HG02798 (cell line): ENCODE measurements around the gene MYRIP.
"Not testable (repeated sequence)": the region's sequence is repeated elsewhere in the genome, so short reads cannot be mapped to it uniquely, and the experiment has no call there.

Source experiments
- ATAC-seq: cut with Tn5 transposase; IDR thresholded peaks from one replicate; pipeline ENCODE4 v1.9.1; 2021; ENCODE audit warnings: mild to moderate bottlenecking; ENCODE audit not compliant: unreplicated experiment, poor library complexity

Gene MYRIP

DNA sequence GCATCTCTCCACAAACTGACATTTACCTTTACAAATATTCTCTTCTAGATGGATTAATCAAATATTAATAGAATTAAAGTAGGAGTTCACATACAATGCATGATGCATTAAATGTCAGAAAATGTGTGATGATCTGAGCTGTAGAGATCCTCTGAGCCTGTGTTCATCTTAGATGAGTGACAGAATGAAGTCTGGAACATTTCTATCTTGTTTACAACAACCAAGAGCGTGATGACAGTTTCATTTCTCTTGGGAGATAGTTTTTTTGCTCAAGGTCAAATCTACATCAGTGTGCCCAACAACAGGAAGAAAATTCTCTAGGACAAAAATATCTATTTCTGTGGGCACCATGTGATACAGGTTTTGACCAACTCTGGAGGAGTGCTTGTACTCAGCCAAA is 211.9 kb downstream of the MYRIP start:
- no peak for ATAC-seq

DNA sequence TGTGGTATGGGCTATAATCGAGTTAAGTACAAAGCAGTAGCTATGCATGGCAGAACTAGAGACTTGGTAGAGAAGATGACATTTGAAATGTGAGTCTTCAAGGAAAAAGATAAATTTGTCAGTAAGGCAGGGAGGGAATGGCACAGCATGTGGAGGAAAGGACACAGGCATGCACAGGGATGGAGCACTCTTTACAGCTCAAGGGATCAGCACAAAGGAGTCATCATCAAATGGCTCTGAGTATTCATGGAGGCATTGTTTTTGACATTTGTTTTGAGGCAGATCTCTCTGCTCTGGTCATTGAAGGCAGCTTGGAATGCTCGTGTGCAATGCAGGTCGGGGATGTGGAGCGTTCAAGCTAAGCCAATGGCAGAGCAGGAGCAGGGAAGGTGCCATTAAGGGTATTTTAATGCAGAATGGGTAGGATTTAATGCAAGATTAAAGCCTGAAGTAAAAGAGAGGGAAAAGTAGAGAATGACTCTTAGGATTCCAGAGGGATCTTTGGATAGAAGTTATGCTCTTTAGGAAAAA is 213.0 kb downstream of the MYRIP start:
- no peak for ATAC-seq

- no peak for ATAC-seq
These were observed 215.1 kb downstream of the MYRIP start for GRCh38 chr3:40024526-40024925.

DNA sequence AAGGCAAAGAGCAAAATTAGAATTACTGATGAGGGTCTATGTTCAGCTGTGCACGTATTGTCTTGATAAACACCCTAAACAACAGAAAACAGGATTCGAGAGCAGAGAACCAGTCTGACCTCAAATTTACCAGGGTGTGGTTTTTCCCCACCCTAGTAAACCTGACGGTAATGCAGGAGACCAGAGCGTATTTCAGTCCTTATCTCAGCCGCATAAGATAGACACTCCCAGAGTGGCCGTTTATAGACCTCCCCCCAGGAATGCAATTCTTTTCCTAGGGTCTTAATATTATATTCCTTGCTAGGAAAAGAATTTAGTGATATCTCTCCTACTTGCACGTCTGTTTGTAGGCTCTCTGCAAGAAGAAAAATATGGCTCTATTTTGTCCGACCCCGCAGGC is 216.5 kb downstream of the MYRIP start:
- not testable (repeated sequence) for ATAC-seq

DNA sequence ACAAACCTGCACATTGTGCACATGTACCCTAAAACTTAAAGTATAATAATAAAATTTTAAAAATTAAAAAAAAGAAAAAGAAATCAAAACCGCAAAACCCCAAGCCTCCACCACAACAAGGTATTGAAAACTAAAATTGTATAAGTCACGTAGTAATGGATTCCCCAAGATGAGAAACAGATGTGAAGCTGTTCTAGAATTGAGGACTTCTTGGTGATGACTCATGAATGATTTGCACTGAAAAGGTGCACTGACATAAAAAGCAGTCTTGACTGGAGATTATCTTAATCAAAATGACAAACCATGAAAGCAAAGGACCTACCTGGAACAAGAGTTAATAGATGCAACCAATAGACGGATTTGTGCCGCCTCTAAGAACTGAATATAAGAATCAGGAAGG is 225.8 kb downstream of the MYRIP start:
- ATAC-seq, result no peak

GRCh38 chr3:40037582-40037981 is 228.2 kb downstream of the MYRIP start:
- ATAC-seq, result no peak

- no peak for ATAC-seq
These were observed 233.5 kb downstream of the MYRIP start for GRCh38 chr3:40042752-40043443.

DNA sequence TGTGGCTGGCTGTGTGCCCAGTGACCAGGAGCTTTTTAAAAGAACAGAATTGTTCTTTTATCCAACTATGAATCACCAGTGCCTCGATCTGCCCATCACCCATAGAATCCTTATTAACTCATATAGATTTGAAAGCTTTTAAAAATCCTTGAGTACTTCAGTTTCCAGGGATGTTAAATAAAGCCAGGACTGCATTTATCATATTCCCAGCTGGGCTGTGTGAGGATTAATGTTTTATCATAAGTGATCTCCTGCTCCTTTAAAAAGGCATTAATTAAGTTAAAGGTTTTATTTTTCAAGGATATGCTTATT is 234.0 kb downstream of the MYRIP start:
- no peak for ATAC-seq

GRCh38 chr3:40044487-40044886 is 235.1 kb downstream of the MYRIP start:
- no peak for ATAC-seq

DNA sequence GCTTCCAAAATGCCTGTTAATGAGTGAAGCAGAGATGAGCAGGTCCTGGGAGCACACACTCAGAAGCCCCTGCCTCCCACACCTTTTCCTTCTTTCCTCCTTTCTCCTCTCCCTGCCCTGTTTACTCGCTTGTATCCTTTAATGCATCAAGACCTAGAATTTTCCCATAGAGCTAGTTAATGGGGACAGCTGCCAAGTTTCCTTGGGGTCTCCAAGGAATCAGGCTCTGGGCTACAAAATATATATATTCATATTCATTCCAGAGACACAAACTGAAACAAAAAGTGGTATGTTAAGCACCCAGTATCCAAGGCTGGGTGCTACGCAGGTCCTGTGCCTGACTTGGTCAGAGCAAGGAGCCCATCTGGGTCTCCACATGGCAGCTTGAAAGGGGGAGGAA is 235.6 kb downstream of the MYRIP start:
- no peak for ATAC-seq

DNA sequence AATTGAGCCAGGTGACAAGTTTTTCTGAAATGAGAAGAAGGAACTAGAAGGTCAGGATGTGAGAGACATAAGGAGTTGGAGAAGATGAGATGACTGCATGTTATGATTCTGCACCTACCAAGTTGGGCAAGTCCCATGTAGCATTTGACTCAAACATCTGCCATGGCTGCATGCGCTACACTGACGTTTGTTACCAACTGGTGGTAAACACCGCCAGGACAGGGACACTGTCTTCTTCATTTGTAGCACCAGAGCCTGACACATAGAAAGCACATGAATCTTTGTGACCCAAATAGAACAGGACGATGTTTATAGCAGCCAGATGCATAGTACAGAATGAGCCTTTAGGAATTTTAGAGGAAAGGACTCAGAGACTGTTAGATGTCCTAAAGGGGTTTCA is 236.7 kb downstream of the MYRIP start:
- ATAC-seq, result no peak

DNA sequence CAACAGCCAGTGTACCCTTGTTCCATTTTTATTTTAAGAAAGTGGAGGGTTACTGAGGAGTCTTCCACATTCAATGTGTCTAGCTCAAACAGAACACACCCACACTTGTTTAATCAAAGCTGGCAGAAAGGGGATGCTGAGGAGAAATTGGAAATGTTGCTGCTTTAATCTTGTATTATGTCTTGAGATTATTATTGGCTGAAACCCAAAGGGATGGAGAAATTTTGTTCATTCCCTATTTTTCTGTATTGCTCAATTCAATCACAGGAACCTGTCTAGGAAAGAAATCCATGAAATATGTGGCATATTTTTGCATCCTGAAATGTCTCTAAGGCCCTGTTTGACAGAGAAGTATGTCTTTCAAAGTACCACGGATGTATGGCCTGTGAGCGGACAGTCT is 238.0 kb downstream of the MYRIP start:
- no peak for ATAC-seq

DNA sequence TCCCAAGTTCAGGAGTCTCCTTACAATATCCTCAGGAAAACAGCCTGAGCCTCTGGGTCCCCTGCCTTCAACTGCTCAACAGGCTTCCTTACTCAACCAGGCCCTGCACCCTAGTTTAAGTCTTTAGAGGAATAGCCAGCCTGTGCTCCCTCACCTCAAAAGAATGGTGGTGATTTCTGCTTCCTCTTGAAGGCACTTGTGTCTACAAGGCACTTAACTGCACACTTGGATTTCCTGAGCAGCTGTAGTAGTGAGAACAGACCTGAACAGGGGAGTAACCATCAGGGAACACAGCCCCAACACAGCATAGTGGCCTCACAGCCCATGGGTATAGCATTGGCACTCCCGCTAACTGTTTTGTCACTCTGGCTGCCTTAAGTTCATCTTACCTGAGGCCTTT is 244.3 kb downstream of the MYRIP start:
- ATAC-seq, result no peak

GRCh38 chr3:40054568-40055222 is 245.3 kb downstream of the MYRIP start:
- ATAC-seq, result no peak

DNA sequence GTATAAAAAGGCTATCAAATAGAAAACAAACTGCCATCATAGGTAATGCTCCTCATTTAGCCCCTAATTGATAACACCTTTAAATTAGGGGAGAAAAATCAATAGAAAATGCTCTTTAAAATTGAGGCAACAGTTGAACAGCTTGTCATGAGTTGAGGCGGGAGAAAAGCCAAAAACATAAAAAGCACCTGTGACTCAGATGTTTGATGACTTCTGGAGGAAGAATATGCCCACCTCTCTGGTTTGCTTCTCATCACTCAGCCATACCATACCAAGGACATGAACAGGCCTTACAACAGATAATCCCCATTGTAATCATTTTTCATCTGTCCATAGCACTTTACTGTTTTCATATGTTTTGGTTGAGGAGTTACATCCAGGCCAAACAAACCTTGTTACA is 246.0 kb downstream of the MYRIP start:
- no peak for ATAC-seq

- no peak for ATAC-seq
These were observed 246.5 kb downstream of the MYRIP start for GRCh38 chr3:40055956-40056355.

GRCh38 chr3:40057077-40057476 is 247.7 kb downstream of the MYRIP start:
- ATAC-seq, result no peak

- no peak for ATAC-seq
These were observed 248.4 kb downstream of the MYRIP start for GRCh38 chr3:40057786-40058185.

- ATAC-seq, result no peak
These were observed 259.2 kb downstream of the MYRIP start for GRCh38 chr3:40068636-40069035.

DNA sequence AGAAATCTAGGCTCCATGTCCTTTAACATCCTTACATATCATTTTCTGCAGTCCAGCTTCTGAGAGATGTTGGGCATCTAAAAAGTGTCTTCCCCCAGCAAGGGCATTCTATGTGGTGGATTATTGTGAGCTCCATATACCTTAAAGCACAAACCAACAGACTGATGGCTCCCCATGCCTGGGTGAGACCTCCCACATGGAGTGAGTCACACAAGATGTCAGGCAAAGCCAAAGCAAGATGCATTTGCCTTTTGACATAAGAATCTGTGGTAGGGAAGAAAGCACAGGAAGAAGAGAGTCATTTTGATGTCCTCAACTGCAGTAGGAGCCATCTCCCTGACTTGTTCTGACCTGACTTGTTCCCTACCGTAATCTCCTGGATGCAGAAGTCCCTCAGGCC is 261.4 kb downstream of the MYRIP start:
- ATAC-seq, result no peak

- ATAC-seq, result no peak
These were observed 262.4 kb downstream of the MYRIP start for GRCh38 chr3:40071683-40072238.
